HG02610 (cell line): ENCODE results near the gene SCN2B.

Source experiments
- ATAC-seq: cut with Tn5 transposase; IDR thresholded peaks from one replicate; pipeline ENCODE4 v1.9.1; 2021; ENCODE audit warnings: mild to moderate bottlenecking, moderate library complexity; ENCODE audit not compliant: unreplicated experiment

The SCN2B gene

DNA sequence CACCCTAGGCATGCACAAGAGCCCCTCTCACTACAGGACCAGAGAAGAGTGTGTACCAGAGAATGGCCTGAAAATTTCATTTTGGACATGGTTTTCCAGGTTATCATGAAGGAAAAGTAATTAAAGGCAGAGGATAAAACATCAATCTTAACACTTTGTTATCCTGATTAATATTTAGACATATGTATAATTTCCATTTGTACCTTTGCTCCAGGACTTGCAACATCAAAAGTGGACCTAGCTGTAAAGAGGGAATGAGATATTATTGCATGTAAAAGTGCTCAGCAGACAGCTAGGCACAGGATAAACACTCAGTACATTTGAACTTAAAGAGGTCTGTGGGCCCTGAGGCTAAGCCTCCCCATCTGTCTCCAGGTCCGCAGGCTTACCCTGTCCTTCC is 21.8 kb downstream of the SCN2B start:
- no peak for ATAC-seq

DNA sequence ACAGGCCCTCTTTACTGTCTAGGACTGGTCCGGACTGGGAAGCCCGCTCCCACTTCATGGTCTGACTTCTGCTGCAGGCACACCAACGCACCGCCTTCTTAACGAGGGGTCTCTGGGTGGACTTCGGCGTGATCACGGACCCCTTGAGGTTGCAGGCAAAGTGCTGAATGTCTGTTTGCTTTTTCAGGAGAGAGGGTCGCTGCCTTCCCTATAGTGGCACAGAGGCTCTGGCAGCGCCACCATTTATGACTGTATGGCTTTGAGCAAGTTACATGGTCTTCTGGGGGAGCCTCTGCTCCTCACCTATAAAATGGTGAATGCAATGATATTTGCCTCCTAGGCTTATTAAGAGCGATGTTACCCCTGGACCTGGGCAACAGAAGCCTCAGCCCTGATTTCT is 22.5 kb downstream of the SCN2B start:
- ATAC-seq = no peak

DNA sequence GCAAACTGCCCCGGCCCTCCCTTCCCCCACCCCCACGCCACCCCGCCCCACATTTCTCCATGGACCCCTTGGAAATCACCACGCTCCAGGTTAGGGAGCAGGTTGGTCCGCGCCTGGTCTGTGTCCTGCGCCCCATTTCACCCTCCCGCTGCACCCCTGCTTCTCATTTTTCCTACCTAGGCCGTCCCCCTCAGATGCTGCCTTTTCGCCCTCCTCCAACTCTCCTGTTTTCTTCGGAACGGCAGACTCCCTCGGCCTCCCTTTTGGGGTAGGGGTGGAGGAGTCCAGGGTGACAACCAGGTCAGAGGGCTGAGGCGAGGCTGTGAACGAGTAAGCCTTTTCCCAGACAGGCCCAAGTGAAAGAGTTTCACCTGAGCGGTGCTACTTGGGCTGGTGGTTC is 22.9 kb downstream of the SCN2B start:
- no peak for ATAC-seq

DNA sequence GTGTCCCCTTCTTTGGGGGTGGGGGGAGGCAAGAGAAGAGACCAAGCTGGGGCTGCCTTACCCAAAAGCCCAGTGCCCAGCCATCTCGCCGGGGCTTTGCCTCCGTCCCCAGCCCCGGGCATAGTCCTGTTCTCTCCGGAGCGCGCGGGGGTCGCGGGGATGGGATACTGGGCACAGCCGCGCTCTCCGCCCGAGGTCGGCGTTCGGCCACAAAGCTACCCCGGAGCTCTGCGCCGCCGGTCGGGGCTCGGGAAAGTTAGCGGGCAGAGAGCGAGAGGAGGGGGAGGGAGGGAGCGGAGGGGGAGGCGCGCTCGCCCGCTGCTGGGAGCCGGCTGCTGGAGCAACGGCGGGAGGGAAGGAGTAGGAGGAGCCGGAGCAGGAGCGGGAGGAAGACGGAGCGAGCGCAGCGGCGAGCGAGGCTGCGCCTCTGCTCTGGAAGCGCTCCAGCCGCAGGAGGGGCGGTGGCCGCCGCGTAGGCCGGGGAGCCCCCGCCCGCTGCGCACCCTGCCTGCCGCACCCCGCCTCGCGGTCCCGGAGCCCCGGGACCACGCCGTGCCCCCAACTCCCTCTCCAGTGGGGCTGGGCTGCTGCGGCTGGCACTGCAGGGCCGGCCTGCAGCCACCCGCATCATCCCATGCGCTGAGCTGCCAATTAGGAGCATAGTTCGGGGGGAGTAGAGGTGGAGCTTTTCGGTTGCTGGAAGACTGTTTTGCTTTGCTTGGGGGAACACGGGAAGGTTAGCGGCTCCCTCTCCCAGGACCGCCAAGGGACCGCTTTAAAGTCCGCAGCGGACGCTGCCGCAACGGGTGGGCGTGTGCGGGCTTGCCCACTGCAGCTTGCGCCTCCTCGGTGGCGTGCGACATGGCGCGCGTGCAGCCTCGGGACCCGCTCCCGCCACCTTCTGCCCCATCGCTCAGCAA is 23.6 kb downstream of the SCN2B start, which contains the start of gene SCN4B:
SCN4B (minus strand) TSS at position 272 of the 920 bp plus-strand sequence; CDS start at position 122, 150 bp downstream.
- no peak for ATAC-seq

DNA sequence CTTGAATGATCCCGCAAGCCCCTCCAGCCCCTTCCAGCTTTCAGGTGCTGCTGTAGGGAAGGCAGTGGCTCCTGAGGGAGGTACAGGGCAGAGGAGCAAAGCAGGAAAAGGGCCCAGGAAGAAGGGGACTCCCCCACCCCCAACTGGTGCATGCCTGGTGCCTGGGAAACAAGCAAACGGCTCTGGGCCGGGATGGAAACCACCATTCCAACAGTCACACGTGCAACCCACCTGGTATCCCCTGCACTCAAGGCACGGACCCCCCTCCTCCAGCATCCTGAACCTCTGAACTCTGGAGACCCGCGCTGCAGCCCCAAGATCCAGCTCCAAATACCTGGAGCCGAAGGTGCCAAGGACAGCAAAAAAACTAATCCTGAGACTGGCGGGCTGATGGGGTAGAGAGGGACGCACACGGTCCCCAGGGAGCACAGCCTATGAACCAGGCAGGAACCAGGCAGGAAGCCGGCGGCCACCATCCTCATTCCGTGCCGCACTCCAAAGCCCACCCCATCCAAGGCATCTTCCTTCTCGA is 24.4 kb downstream of the SCN2B start:
- ATAC-seq = no peak

DNA sequence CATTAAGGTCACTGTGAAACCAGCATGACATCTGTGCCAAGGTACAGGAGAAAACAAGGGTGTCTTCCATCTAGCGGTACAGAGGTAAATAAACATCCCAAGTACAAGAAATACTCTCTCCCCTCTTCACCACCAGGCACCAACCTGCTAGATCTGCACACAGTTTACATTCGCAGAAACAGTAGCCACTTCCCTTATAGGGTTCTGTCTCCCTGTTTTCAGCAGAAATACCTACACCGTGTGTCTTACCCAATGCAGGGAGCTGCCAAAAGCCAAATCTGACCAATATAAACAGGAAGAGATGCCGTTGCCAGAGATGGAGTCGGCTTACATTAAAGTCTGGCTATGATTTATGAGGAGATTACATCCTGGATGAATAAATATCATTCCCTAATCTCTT is 25.0 kb downstream of the SCN2B start:
- ATAC-seq = no peak

DNA sequence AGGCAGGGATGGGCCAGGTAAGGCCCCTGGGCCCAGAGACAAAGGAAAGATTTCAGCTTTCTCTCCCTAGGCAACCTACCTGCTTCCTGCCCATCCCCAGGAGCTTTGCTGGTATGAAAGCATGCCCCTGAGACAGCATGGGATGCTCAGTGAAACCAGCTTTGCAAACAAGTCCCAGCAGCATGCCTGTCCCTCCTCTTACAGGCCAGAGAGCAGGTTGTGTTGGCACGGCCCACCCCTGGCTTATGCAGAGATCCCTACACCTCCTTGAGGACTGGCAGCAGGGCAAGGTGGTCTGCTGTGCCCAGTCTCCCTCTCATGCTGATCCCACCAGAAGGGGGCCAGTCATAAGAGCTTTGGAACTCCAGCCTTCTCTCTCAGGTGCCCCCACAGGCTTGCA is 26.9 kb downstream of the SCN2B start:
- no peak for ATAC-seq

DNA sequence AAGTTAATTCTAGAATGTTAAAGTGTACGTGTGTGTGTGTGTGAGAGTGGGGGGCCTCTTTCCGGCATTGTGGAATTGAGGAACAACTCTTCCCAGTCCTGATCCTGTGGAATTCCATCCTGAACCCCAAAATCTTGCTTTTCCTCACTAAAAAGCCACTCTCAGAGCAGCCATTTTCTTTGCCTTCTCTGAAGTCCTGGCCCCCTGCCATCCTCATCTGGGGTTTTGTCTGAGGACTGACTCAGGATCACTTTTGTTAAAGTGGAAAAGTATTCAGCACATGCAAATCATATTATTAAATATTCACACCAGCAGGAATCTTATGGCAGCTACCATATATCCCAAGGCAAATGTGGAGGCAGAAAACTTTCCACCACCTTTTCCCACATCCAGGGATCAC is 27.6 kb downstream of the SCN2B start:
- ATAC-seq = no peak

DNA sequence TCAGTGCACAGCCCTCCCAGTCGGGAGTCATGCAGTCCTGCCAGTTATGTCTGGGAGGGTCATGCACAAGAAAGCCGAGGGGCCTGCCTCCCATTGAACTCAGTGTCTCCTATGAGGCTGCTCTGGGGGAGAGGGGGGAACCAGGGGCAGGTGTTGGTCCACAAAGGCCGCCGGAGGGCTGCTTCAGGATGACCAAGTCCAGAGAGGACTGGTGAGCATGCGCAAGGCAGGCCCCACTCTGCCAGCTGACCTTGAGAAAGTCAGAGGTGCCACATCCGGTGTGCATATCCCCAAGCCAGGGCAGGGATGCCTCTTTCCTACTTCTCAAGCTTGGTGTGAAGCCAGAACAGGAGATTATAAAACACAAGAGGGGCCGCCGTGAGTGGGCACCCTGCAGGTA is 28.2 kb downstream of the SCN2B start:
- no peak for ATAC-seq

DNA sequence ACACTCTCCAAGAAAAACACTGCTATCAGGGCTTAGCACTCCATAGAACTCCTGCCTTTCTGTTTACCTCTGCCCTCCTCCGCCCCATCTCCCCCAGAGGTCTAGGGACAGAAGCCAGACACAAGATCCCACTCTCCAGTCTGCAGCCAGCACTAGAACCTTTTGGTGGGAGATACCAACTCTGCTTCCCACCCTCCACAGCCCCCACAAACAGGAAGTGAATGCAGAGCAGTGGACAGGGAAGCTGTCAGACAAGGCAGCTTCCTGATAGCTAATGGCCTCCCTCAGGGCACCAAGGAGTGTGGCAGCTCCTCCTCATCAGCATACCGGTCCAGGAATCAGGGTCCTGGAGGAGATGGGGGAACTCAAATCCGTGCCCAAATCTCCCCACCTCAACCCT is 28.9 kb downstream of the SCN2B start:
- no peak for ATAC-seq

DNA sequence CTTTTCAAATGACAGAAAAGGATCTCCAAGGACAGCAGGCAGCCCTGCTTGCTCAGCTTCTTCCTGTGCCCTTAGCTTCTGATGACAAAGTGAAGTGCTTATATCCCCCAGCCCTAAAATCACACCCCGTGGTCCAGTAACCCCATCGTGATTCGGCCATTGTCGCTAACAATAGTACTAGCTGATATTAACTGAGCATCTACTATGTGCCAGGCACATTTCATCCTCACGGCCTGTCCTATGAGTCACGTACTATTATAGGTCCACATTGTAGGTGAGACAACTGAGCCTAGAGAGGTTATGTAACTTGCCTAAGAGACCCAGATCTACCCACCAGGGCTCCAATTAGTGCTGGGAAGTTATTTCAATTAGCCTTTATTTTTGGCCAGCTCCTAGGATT is 29.9 kb downstream of the SCN2B start:
- ATAC-seq = no peak

DNA sequence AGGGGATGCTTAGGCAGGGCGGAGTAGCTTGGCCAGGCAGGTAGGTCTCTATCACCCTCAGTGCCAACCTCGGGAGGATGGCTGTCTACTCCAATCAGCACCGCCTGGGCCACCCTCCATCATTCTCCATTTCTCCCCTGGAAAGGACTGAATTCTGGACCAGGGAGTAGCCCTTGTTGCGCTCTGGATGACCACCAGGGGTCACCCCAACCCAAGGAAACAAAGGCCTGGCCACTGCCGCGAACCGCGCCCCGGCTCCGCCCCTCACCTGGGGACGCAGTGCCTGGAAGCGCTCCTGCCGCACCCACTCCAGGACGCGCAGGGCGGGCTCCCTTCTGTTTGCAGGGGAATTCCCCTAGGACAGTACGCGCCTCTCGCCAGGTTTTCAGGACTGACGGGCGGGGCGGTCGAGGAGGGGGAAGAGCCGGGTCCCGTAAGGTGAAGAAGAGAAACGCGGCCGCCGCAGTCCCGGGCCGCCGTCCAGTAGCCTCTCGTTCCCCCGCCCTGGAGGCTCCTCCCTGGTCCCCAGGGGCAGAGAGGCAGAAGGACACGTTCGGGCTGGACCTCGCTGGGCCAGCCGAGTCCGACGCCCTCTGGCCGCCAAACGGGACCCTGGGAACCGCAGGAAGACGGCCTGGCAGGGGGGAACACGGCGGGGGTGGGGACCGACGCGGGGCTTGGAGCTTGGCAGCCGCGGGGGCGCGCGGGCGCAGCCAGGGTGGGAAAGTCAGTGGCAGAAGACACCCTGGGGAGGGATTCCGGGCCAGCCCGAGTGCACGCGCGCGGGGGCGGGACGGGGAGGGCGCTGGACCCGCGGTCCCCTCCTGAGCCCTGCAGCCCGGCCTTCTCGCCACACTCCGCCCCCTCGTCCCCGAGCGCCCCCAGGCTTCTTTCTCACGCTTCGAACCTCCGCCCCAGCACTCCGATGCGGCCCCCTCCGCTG is 30.9 kb downstream of the SCN2B start:
- ATAC-seq = peak; percentile 77

DNA sequence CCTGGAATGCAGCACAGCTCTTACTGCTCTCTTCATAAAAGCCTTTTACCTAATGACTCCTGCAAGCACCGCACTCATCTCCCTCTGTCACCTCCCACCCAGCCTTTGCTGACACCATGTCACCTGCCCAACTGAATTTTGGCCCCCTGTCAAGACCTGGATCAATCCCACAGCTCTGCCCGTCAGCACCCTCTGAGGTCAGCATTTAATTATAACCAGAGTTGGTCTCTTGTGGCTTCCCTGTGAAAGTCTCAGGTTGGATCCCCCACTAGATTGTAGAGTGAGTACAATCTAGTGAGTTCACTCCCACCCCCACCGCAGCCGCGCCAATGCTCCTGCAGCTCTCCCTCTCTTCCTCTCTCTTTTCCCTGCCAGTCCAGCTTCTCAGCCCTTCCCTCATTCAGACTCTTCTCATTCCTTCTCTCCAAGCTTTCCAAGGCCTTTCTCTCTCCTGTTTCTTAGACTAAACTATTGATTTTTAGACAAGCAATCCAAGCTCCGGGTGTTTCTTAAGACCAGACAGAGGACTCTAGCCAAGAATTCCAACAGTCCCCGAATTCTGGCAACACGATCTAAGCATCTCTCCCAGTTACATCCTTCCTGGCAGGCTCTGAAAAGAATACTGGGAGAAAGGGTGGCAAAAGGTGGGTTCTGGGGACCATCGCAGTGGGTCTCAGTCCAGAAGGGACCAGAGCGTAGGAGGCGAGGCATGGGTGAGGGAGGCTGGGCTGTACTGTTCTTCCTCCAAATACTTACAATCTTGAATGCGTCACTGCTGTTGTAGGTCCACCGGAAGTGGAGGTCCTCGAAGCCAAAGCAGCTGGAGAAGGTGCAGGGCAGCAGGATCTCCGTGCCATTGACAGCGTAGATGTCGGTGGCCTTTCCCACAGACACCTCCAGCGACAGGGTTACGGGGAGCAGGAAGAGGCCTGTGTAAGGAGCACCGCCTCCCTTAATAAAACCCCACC is 31.9 kb downstream of the SCN2B start:
- no peak for ATAC-seq

DNA sequence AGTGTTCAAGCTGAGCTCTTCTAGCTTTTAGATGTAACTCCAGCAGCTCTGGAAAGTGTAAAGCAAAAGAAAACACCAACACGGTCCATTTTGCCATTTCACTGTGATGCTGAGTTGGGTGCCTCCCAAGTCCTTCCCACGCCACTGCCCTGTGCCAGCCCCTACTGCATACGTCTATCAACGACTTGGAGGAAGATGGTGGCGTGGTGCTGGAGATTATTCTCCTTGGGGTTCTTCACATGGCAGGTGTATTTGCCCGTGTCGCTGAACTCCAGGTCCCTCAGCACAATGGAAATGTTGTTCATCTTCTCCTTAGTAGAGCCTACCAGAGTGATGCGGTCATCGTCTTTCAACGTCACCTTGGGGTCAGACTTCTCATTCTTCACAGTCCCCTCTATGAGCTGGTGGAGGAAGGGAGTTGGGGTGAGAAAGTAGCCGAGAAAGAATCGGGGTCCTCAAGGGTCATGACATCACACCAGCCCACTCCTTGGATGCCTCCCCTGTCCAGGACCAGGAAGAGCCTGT is 32.7 kb downstream of the SCN2B start:
- no peak for ATAC-seq

DNA sequence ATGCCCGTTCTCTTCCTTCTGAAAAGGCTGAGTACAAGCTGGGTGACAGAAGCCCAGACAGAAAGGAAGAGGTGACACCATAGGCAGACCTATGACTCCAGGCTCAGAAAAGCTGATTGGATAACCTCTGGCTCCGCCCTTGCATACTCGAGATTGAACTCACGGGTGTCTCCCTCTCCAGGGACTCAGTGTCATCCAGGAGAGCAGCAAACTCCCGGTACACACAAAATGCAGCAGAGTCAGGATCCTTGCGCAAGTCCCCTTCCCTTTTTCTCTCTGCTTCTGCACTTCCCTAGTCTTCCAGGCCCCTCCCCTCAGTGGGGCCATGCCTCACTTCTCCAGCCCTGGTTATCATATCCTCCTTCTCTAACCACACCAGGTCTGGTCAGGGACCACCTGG is 33.6 kb downstream of the SCN2B start:
- no peak for ATAC-seq

DNA sequence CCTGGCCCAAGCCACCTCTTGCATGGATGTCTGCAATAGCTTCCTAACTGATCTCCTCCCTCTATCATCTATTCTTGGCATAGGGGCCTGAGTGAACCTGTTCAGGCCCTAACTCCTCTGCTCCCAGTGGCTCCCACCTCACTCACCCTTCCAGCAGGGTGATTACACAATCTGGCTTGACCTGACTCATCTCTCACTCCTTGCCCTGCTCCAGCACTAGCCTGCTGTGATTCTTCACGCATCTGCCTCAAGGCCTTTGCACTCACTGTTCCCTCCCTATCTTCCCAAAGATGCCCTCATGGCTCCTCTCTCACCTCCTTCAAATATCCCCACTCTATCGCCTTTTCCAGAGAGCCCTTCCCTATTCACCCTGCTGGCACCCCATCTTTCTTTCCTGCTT is 34.4 kb downstream of the SCN2B start:
- ATAC-seq = no peak

DNA sequence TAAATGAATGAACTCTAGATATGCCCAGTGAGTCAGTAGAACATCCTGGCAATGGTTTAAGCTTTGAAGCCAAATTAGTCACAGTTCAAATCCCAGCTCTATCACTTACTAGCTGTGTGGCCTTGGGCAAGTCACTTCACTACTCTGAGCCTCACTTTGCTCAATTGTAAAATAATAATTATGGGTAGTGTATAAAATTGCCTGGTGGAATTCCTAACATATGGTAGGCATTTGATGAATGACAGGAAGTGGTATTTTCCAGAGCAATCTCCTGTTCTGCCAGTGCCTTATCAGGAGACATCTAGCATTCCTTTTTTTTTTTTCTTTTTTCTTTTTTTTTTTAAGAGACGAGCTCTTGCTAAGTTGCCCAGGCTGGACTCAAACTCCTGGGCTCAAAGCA is 36.9 kb downstream of the SCN2B start:
- no peak for ATAC-seq

DNA sequence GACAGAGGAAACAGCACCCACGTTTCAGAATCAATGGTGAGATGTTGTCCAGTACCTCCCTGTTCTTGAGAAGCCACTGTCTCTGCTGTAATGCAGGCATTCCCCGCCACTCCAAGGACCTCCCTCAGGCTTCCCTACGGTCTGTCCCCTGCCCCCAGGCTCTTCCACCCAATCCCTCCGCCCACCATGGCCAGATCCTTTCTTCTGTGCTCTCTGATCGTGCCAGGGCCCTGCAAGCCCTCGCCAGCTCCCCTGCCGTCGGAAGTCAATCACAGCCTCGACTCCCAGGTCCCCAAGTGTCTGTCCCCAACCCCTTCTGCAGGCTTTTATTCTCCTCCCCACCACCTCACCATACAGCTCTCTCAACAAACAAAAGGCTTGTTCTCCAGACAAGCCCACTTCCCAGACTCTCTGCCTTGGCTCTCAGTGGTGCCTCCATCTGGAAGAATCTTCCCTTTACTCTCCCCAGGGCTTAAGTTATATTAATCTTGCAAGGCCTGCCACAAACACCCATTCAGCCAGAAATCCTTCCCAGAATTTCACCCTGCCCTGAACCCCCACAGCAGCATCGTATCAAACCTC is 37.5 kb downstream of the SCN2B start:
- ATAC-seq = no peak

DNA sequence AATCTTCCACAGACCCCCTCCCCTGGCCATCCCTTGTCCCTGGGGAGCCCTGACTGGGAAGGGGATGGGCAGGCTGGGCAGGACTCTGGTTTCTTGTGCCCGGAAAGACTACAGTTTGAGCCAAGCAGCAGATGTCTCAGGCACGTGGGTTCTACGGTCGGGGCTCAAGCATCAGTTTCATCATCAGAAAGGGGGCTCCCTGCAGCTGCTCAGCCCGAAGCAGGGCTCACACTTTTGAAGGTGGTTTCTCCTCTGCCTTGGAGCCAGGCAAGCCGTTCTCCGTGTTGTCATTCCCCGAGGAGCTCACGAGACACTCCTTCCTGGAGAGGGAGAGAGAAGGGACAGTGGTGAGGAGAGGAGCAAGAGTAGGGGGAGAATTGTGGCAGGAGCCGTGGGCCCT is 39.6 kb downstream of the SCN2B start:
- ATAC-seq = no peak

DNA sequence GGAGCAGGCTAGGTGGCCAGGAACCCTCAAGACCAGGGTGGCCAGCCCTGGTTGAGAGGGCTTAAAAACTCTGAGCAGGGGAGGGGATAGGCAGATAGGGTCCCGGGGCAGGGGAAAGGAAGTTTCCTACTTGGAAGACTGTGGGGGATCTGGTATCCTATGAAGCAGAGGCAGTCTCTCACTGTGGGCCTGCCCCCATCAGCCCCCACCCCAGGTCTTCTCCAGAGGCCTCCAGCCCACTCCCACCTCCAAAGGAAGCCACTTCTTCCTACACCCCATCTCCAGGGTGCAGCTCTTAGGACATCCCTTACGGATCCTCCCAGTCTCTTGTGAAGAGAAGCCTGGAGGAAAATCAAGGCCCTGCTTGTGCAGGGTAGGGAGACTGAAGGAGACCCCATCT is 40.1 kb downstream of the SCN2B start:
- ATAC-seq = no peak
